ENCODE measurements around the gene ING4.

DNA sequence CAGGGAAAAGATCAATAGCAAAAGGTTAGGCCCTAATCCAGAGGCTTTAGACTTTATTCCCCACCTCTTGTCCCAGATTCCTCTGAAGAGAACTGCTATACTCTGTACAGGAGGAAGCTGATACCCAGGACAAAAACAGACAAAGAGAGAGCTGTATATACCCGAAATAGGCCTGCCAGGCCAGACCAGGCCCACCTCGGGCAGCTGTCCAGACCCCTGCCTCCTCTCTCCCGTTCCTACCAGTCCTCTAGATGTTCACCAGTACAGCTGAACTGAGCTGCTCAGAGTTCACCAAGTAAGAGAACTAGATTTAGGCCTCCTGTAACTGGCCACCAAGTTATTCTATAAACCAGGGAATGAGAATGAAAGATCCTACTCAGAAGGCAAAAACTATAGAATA, 60.4 kb downstream of the ING4 start:
- TF ChIP-seq, protein P1, sequence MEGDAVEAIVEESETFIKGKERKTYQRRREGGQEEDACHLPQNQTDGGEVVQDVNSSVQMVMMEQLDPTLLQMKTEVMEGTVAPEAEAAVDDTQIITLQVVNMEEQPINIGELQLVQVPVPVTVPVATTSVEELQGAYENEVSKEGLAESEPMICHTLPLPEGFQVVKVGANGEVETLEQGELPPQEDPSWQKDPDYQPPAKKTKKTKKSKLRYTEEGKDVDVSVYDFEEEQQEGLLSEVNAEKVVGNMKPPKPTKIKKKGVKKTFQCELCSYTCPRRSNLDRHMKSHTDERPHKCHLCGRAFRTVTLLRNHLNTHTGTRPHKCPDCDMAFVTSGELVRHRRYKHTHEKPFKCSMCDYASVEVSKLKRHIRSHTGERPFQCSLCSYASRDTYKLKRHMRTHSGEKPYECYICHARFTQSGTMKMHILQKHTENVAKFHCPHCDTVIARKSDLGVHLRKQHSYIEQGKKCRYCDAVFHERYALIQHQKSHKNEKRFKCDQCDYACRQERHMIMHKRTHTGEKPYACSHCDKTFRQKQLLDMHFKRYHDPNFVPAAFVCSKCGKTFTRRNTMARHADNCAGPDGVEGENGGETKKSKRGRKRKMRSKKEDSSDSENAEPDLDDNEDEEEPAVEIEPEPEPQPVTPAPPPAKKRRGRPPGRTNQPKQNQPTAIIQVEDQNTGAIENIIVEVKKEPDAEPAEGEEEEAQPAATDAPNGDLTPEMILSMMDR (conservative IDR thresholded peaks at IDR 0.05): no peak
- TF ChIP-seq ZFX (IDR thresholded peaks at IDR 0.05): no peak

Data from C4-2B (cell line).